CD4-positive, alpha-beta T cell treated with Interleukin-17A for 4 hours (primary cell): ENCODE measurements around the gene PCNT.
"Not testable (repeated sequence)": the region's sequence is repeated elsewhere in the genome, so short reads cannot be mapped to it uniquely, and the experiment has no call there.

Experiments used
- DNase-seq: peaks from one replicate; pipeline ENCODE4 v3.0.0-alpha.2; 2020; ENCODE audit warnings: mixed read lengths

Gene PCNT

GRCh38 chr21:46458315-46459023 is 134.5 kb downstream of the PCNT start, which contains the start of gene DIP2A:
Gene DIP2A (plus strand): TSS chr21:46458891. CDS start chr21:46459132, 241 bp downstream.
- peak; percentile 94 for DNase-seq

- DNase-seq, result peak; percentile 18
These were observed 135.0 kb downstream of the PCNT start for GRCh38 chr21:46459024-46459355.

GRCh38 chr21:46459356-46460112 is 135.6 kb downstream of the PCNT start:
- peak; percentile 36 for DNase-seq

GRCh38 chr21:46461909-46462308 is 138.0 kb downstream of the PCNT start:
- no peak for DNase-seq

- not testable (repeated sequence) for DNase-seq
These were observed 141.2 kb downstream of the PCNT start for GRCh38 chr21:46465153-46465552.

GRCh38 chr21:46465651-46466050 is 141.7 kb downstream of the PCNT start:
- DNase-seq, result no peak

GRCh38 chr21:46468108-46468774 is 144.3 kb downstream of the PCNT start:
- no peak for DNase-seq

GRCh38 chr21:46469275-46469674 is 145.3 kb downstream of the PCNT start:
- DNase-seq, result no peak

- DNase-seq, result no peak
These were observed 147.6 kb downstream of the PCNT start for GRCh38 chr21:46471514-46471913.

- no peak for DNase-seq
These were observed 148.3 kb downstream of the PCNT start for GRCh38 chr21:46472246-46472645.

GRCh38 chr21:46474382-46474781 is 150.4 kb downstream of the PCNT start:
- DNase-seq, result no peak

GRCh38 chr21:46475296-46475695 is 151.3 kb downstream of the PCNT start:
- DNase-seq, result no peak

- no peak for DNase-seq
These were observed 153.8 kb downstream of the PCNT start for GRCh38 chr21:46477765-46478164.

- no peak for DNase-seq
These were observed 155.0 kb downstream of the PCNT start for GRCh38 chr21:46478910-46479309.

GRCh38 chr21:46480466-46480865 is 156.5 kb downstream of the PCNT start:
- no peak for DNase-seq

- no peak for DNase-seq
These were observed 158.4 kb downstream of the PCNT start for GRCh38 chr21:46482225-46482845.

- DNase-seq, result no peak
These were observed 158.9 kb downstream of the PCNT start for GRCh38 chr21:46482846-46483231.

GRCh38 chr21:46483300-46484295 is 159.6 kb downstream of the PCNT start:
- DNase-seq, result no peak

GRCh38 chr21:46486481-46487126 is 162.6 kb downstream of the PCNT start:
- DNase-seq, result no peak

- no peak for DNase-seq
These were observed 165.3 kb downstream of the PCNT start for GRCh38 chr21:46489162-46489663.

GRCh38 chr21:46489800-46490199 is 165.8 kb downstream of the PCNT start:
- no peak for DNase-seq
